ENCODE data around the gene NSUN2.
"Not testable (repeated sequence)": the region's sequence is repeated elsewhere in the genome, so short reads cannot be mapped to it uniquely, and the experiment has no call there.

The NSUN2 gene

DNA sequence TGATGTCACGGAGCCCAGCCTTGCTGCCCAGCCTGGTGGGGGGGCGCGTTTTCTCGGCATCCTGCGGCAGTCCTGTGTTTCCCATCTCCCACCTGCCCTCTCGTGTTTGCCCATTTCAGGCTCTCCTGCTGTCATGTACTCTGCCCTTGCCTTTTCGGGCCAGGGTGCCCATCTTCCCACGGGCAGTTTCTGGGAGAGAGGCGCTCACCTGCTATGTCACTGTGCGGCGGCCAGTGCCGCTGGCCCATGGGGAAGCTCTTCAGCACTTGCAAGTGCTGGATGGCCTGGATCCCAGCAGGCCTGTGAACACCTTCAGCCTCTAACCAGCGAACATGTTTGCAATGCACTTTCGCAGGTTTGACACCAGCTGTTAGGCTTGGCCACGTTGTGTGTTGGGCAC lies 33.9 kb upstream of the NSUN2 start:
- Histone ChIP-seq H3K9me3 (ENCODE audit: low read length) (no peaks in the 10 kb centered on the region), H3K36me3 (ENCODE audit: insufficient read depth, low read length) (peaks cover 8% of the 10 kb centered on the region), H2AFZ (ENCODE audit: low read depth, low read length) (no peak overlapping the region), H3K4me1 (ENCODE audit: insufficient read depth, low read length) (no peaks in the 10 kb centered on the region), H3K4me3 (ENCODE audit: low read length) (no peak overlapping the region), H3K27me3 (ENCODE audit: insufficient read depth, low read length) (no peaks in the 10 kb centered on the region)

DNA sequence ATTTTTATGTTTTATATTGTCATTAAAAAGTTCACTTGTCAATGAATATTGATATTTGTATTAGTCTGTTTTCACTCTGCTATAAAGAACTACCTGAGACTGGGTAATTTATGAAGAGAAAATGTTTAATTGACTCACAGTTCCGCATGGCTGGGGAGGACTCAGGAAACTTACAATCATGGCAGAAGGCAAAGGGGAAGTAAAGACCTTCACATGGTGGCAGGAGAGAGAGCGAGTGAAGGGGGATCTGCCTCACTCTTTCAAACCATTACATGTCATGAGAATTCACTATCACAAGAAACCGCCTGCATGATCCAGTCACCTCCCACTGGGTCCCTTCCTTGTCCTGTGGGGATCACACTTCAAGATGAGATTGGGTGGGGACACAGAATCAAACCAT lies 27.8 kb upstream of the NSUN2 start:
- Histone ChIP-seq H3K9me3 (ENCODE audit: low read length) (no peaks in the 10 kb centered on the region), H2AFZ (ENCODE audit: low read depth, low read length) (no peak overlapping the region), H3K4me3 (ENCODE audit: low read length) (no peak overlapping the region), H3K36me3 (ENCODE audit: insufficient read depth, low read length) (peaks cover 32% of the 10 kb centered on the region), H3K4me1 (ENCODE audit: insufficient read depth, low read length) (no peaks in the 10 kb centered on the region), H3K27me3 (ENCODE audit: insufficient read depth, low read length) (no peaks in the 10 kb centered on the region)

- H2AFZ ChIP-seq (ENCODE audit: low read depth, low read length): no peak overlapping the region
- H3K4me1 ChIP-seq (ENCODE audit: insufficient read depth, low read length): no peaks in the 10 kb centered on the region
- peaks cover 36% of the 10 kb centered on the region for H3K36me3 ChIP-seq (ENCODE audit: insufficient read depth, low read length)
- no peak overlapping the region for H3K4me3 ChIP-seq (ENCODE audit: low read length)
- H3K27me3 ChIP-seq (ENCODE audit: insufficient read depth, low read length): no peaks in the 10 kb centered on the region
- peaks cover 2% of the 10 kb centered on the region for H3K9me3 ChIP-seq (ENCODE audit: low read length)
These were observed 27.3 kb upstream of the NSUN2 start for GRCh38 chr5:6659941-6660684.

GRCh38 chr5:6656680-6657079 lies 23.8 kb upstream of the NSUN2 start:
- Histone ChIP-seq H2AFZ (ENCODE audit: low read depth, low read length) (no peak overlapping the region), H3K27me3 (ENCODE audit: insufficient read depth, low read length) (no peaks in the 10 kb centered on the region), H3K4me3 (ENCODE audit: low read length) (no peak overlapping the region), H3K4me1 (ENCODE audit: insufficient read depth, low read length) (no peaks in the 10 kb centered on the region), H3K36me3 (ENCODE audit: insufficient read depth, low read length) (peaks cover 51% of the 10 kb centered on the region), H3K9me3 (ENCODE audit: low read length) (peaks cover 2% of the 10 kb centered on the region)

DNA sequence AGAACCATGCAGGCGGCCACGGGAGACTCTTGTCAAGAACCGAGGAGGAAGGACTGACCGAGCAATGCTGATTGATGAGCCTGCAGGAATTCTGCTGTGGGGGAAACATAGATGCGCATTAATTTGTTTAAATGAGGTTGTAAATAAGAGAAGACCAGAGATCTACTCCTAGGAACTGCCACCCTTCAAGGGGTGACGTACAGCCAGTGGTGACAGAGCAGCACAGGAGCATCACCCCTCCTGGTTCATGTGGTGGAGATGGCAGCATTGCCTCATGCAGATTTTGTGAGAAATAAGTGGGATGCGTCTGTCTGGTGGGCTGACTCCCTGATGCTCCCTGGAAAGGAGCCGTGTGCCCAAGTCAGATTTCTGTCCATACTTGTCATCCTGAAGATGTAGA lies 22.6 kb upstream of the NSUN2 start:
- Histone ChIP-seq H2AFZ (ENCODE audit: low read depth, low read length) (no peak overlapping the region), H3K4me3 (ENCODE audit: low read length) (no peak overlapping the region), H3K36me3 (ENCODE audit: insufficient read depth, low read length) (peaks cover 51% of the 10 kb centered on the region), H3K27me3 (ENCODE audit: insufficient read depth, low read length) (no peaks in the 10 kb centered on the region), H3K9me3 (ENCODE audit: low read length) (peaks cover 2% of the 10 kb centered on the region), H3K4me1 (ENCODE audit: insufficient read depth, low read length) (no peaks in the 10 kb centered on the region)

DNA sequence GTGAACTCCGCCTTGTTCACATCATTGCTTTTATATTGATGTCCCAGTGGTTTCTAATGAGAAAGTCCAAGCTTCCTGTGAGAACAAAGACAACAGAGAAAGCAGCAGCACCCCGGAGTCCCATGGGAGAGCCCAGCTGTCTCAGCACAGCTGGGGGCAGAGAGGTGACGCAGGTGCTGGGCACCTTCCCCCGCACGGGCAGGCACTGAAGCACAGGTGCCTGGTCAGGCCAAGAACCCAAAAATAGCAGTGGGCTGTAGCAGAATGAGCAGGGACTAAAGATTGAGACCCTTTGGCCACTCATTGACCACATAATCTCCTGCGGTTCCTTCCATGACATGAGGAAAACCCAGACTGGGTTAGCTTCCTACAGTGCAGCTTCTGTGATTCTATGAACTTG lies 19.2 kb upstream of the NSUN2 start:
- Histone ChIP-seq H3K4me1 (ENCODE audit: insufficient read depth, low read length) (no peaks in the 10 kb centered on the region), H3K36me3 (ENCODE audit: insufficient read depth, low read length) (peaks cover 30% of the 10 kb centered on the region), H3K9me3 (ENCODE audit: low read length) (peaks cover 7% of the 10 kb centered on the region), H2AFZ (ENCODE audit: low read depth, low read length) (no peak overlapping the region), H3K4me3 (ENCODE audit: low read length) (no peak overlapping the region), H3K27me3 (ENCODE audit: insufficient read depth, low read length) (no peaks in the 10 kb centered on the region)

DNA sequence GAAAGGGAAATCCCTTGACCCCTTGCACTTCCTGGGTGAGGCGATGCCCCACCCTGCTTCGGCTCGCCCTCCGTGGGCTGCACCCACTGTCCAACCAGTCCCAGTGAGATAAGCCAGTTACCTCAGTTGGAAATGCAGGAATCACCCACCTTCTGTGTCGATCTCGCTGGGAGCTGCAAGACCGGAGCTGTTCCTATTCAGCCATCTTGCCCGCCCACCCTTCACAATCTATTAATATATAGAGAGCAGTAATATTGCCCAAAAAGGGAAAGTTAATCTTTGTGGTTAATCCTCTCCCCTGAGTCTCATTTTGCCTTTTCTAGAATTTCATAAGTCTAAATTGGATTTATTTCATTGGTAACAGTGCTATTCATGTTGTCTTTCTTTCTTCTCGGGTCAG lies 16.8 kb upstream of the NSUN2 start:
- peaks cover 5% of the 10 kb centered on the region for H3K9me3 ChIP-seq (ENCODE audit: low read length)
- peaks cover 16% of the 10 kb centered on the region for H3K36me3 ChIP-seq (ENCODE audit: insufficient read depth, low read length)
- no peaks in the 10 kb centered on the region for H3K4me1 ChIP-seq (ENCODE audit: insufficient read depth, low read length)
- H3K27me3 ChIP-seq (ENCODE audit: insufficient read depth, low read length): no peaks in the 10 kb centered on the region
- H3K4me3 ChIP-seq (ENCODE audit: low read length): no peak overlapping the region
- H2AFZ ChIP-seq (ENCODE audit: low read depth, low read length): no peak overlapping the region

- no peak overlapping the region for H3K4me3 ChIP-seq (ENCODE audit: low read length)
- H3K36me3 ChIP-seq (ENCODE audit: insufficient read depth, low read length): peaks cover 16% of the 10 kb centered on the region
- H3K27me3 ChIP-seq (ENCODE audit: insufficient read depth, low read length): no peaks in the 10 kb centered on the region
- no peaks in the 10 kb centered on the region for H3K4me1 ChIP-seq (ENCODE audit: insufficient read depth, low read length)
- H2AFZ ChIP-seq (ENCODE audit: low read depth, low read length): no peak overlapping the region
- peaks cover 5% of the 10 kb centered on the region for H3K9me3 ChIP-seq (ENCODE audit: low read length)
These were observed 16.3 kb upstream of the NSUN2 start for GRCh38 chr5:6649186-6649585.

DNA sequence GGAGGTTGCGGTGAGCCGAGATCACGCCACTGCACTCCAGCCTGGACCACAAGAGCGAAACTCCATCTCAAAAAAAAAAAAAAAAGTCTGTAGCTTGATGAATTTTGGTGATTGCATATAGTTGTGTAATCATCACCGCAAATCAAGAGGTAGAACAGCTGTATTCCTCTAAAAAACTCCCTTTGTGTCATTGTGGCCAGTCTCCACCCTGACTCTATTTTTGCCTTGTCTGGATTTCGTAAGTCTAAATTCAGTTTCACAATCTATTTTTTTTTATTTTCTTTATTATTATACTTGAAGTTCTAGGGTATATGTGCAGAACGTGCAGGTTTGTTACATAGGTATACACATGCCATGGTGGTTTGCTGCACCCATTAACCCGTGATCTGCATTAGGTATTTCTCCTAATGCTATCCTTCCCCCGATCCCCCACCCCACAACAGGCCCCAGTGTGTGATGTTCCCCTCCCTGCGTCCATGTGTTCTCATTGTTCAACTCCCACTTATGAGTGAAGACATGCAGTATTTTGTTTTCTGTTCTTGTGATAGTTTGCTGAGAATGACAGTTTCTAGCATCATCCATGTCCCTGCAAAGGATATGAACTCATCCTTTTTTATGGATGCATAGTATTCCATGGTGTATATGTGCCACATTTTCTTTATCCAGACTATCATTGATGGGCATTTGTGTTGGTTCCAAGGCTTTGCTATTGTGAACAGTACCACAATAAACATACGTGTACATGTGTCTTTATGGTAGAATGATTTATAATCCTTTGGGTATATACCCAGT lies 12.9 kb upstream of the NSUN2 start:
- not testable (repeated sequence) for H3K9me3 ChIP-seq (ENCODE audit: low read length); H2AFZ ChIP-seq (ENCODE audit: low read depth, low read length); H3K27me3 ChIP-seq (ENCODE audit: insufficient read depth, low read length); H3K4me1 ChIP-seq (ENCODE audit: insufficient read depth, low read length); H3K36me3 ChIP-seq (ENCODE audit: insufficient read depth, low read length); H3K4me3 ChIP-seq (ENCODE audit: low read length)

DNA sequence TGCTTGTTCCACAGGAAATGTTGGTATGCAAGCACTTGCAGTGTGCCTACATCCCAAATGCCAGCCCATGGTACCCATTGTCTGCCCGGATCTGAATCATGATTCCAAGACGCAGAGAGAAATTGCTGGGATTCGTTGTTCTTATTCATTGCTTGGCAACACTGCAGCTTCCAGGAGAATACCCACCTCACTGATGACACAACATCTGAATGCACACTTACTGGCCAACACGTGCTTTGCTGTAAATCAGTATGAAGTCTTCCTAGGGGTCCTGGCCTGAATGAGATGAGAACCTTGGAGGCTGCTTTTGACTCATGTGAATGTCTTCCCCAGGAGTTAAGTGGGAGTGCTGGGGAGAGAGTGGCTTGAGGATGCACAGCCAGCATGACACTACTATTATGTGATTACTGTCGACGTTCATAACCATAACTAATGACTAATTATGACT lies 12.0 kb upstream of the NSUN2 start:
- Histone ChIP-seq H3K9me3 (ENCODE audit: low read length) (peaks cover 5% of the 10 kb centered on the region), H3K4me1 (ENCODE audit: insufficient read depth, low read length) (no peaks in the 10 kb centered on the region), H2AFZ (ENCODE audit: low read depth, low read length) (no peak overlapping the region), H3K4me3 (ENCODE audit: low read length) (no peak overlapping the region), H3K27me3 (ENCODE audit: insufficient read depth, low read length) (no peaks in the 10 kb centered on the region), H3K36me3 (ENCODE audit: insufficient read depth, low read length) (peaks cover 6% of the 10 kb centered on the region)

- Histone ChIP-seq H3K36me3 (ENCODE audit: insufficient read depth, low read length) (peaks cover 6% of the 10 kb centered on the region), H3K4me1 (ENCODE audit: insufficient read depth, low read length) (no peaks in the 10 kb centered on the region), H3K9me3 (ENCODE audit: low read length) (no peaks in the 10 kb centered on the region), H2AFZ (ENCODE audit: low read depth, low read length) (no peak overlapping the region), H3K27me3 (ENCODE audit: insufficient read depth, low read length) (no peaks in the 10 kb centered on the region), H3K4me3 (ENCODE audit: low read length) (no peak overlapping the region)
These were observed 9.8 kb upstream of the NSUN2 start for GRCh38 chr5:6642655-6643054.

- Histone ChIP-seq H2AFZ (ENCODE audit: low read depth, low read length) (no peak overlapping the region), H3K36me3 (ENCODE audit: insufficient read depth, low read length) (no peaks in the 10 kb centered on the region), H3K27me3 (ENCODE audit: insufficient read depth, low read length) (no peaks in the 10 kb centered on the region), H3K9me3 (ENCODE audit: low read length) (no peaks in the 10 kb centered on the region), H3K4me3 (ENCODE audit: low read length) (no peak overlapping the region), H3K4me1 (ENCODE audit: insufficient read depth, low read length) (peaks cover 4% of the 10 kb centered on the region)
These were observed 5.4 kb upstream of the NSUN2 start for GRCh38 chr5:6638236-6638635.

GRCh38 chr5:6637590-6637989 lies 4.7 kb upstream of the NSUN2 start:
- Histone ChIP-seq H3K27me3 (ENCODE audit: insufficient read depth, low read length) (no peaks in the 10 kb centered on the region), H3K4me3 (ENCODE audit: low read length) (no peak overlapping the region), H3K9me3 (ENCODE audit: low read length) (no peaks in the 10 kb centered on the region), H3K36me3 (ENCODE audit: insufficient read depth, low read length) (no peaks in the 10 kb centered on the region), H3K4me1 (ENCODE audit: insufficient read depth, low read length) (peaks cover 4% of the 10 kb centered on the region), H2AFZ (ENCODE audit: low read depth, low read length) (no peak overlapping the region)
